HepG2 (cell line): Measurements from ENCODE around the gene GPAM. TPM values are rescaled to one million over a fixed set of nuclear protein-coding genes. Genes with fewer than 3 reads are reported as not detected.

Source experiments
- ATAC-seq: fragments of 200-7000 bp; cut with Tn5 transposase; 3 replicates; pipeline ENCODE4 v1.9.1; 2020; ENCODE audit warnings: mild to moderate bottlenecking, moderate library complexity
- BruUV-seq: library from RNA; stranded (reverse); fragments of 400-500 nt; replicated peaks from 2 replicates; lab custom pipeline; 2021; lab: Mats Ljungman, UMichigan
- CTCF ChIA-PET: fragments of 300-600 bp; formaldehyde crosslinking; extraction: SDS; loops from one replicate; lab custom pipeline; 2021; ENCODE audit warnings: low total read pairs, inconsistent platforms, low intra/inter-chr PET ratio; lab: Yijun Ruan, JAX
- POLR2A ChIA-PET: fragments of 350-600 bp; sonication (Branson Sonifier 250); formaldehyde crosslinking; loops from one replicate; lab custom pipeline; 2020; ENCODE audit warnings: antibody characterized with exemption, inconsistent platforms; lab: Yijun Ruan, JAX
- DNase-seq: peaks from one replicate; pipeline ENCODE4 v3.0.0-alpha.2; 2015; ENCODE audit warnings: low spot score
- FAIRE-seq: peaks from 3 replicates; lab custom pipeline; 2011; peaks lifted over from hg19 to GRCh38; lab: Jason Lieb, UNC
- H2AFZ ChIP-seq: one replicate; pipeline ENCODE4 v1.6.1; 2011; ENCODE audit warnings: low read length, inconsistent platforms
- H3K27ac ChIP-seq: fragments of 300-600 bp; 3 replicates; pipeline ENCODE4 v1.8.0; 2011; ENCODE audit warnings: mixed run types, mild to moderate bottlenecking, mixed read lengths, low read length, inconsistent platforms; ENCODE audit not compliant: insufficient read depth; ENCODE audit errors: extremely low read length
- H3K27me3 ChIP-seq, 2 experiments: fragments of 200-600 bp in 1 of 2; 2 replicates in 1 of 2; 3 replicates in 1 of 2; pipeline versions ENCODE4 v1.6.0 to v1.8.0; 2011; ENCODE audit warnings: low read length in 2 of 2, mild to moderate bottlenecking in 2 of 2, moderate library complexity in 2 of 2, inconsistent platforms in 1 of 2; ENCODE audit not compliant: insufficient read depth in 2 of 2, control insufficient read depth in 1 of 2
- H3K36me3 ChIP-seq, 2 experiments: fragments of 200-600 bp in 1 of 2; replicated peaks in 1 of 2; 2 replicates in 1 of 2; 3 replicates in 1 of 2; pipeline versions ENCODE4 v1.5.1 to v1.8.0; 2011; ENCODE audit warnings: low read length in 2 of 2, inconsistent platforms in 1 of 2; ENCODE audit not compliant: insufficient read depth in 2 of 2, control insufficient read depth in 1 of 2
- H3K4me1 ChIP-seq: 2 replicates; pipeline ENCODE4 v1.5.1; 2012; ENCODE audit warnings: low read length, inconsistent platforms; ENCODE audit not compliant: insufficient read depth
- H3K4me2 ChIP-seq: 2 replicates; pipeline ENCODE4 v1.6.0; 2011; ENCODE audit warnings: low read depth, low read length, inconsistent platforms
- H3K4me3 ChIP-seq, 3 experiments: fragments of 200-600 bp in 1 of 3; sonication (generic), shearing (Covaris generic) in 1 of 3; replicated peaks in 1 of 3; 2 replicates each; pipeline ENCODE4 v1.5.1; 2011 to 2016; ENCODE audit warnings: low read length in 3 of 3, inconsistent platforms in 2 of 3, low read depth in 2 of 3, mild to moderate bottlenecking in 2 of 3, control low read depth in 1 of 3, mixed read lengths in 1 of 3; ENCODE audit not compliant: insufficient read depth in 1 of 3
- H3K79me2 ChIP-seq: one replicate; pipeline ENCODE4 v1.6.1; 2011; ENCODE audit warnings: low read length, inconsistent platforms; ENCODE audit not compliant: insufficient read depth
- H3K9ac ChIP-seq: 2 replicates; pipeline ENCODE4 v1.6.0; 2011; ENCODE audit warnings: mild to moderate bottlenecking, low read depth, low read length, inconsistent platforms; ENCODE audit not compliant: insufficient read depth
- H3K9me3 ChIP-seq: 2 replicates; pipeline ENCODE4 v1.5.1; 2012; ENCODE audit warnings: mild to moderate bottlenecking, low read length
- H4K20me1 ChIP-seq: 2 replicates; pipeline ENCODE4 v1.6.0; 2011; ENCODE audit warnings: inconsistent platforms, mild to moderate bottlenecking, low read length, moderate library complexity; ENCODE audit not compliant: insufficient read depth
- AGO1 ChIP-seq: fragments of 200-400 bp; formaldehyde crosslinking; IDR thresholded peaks from 2 replicates; pipeline ENCODE4 v1.6.1; 2017; ENCODE audit warnings: mild to moderate bottlenecking, low read depth, low read length, moderate library complexity; ENCODE audit not compliant: poor library complexity, severe bottlenecking
- FOXK1 ChIP-seq: sonication (generic); formaldehyde crosslinking; IDR thresholded peaks from 2 replicates; pipeline ENCODE4 v1.4.0; 2020; ENCODE audit warnings: low read depth, missing genetic modification reagents, borderline replicate concordance
- KDM5B ChIP-seq: sonication (generic); formaldehyde crosslinking; IDR thresholded peaks from 2 replicates; pipeline ENCODE4 v1.4.0; 2020; ENCODE audit warnings: missing genetic modification reagents, mild to moderate bottlenecking, borderline replicate concordance
- NCOR1 ChIP-seq: fragments of 200-600 bp; sonication (generic); IDR thresholded peaks from 2 replicates; pipeline ENCODE4 v1.7.0; 2017; ENCODE audit warnings: antibody characterized with exemption, low read length, borderline replicate concordance
- NONO ChIP-seq, 2 experiments: fragments of 450-650 bp in 1 of 2; sonication (generic) in 1 of 2; formaldehyde crosslinking in 1 of 2; IDR thresholded peaks in 1 of 2; conservative IDR thresholded peaks in 1 of 2; 2 replicates each; pipeline versions ENCODE4 v1.6.1 to v1.8.0; 2017 to 2022; ENCODE audit warnings: mild to moderate bottlenecking in 1 of 2, missing genetic modification reagents in 1 of 2, moderate library complexity in 1 of 2
- PAF1 ChIP-seq: IDR thresholded peaks from 2 replicates; pipeline ENCODE4 v1.6.1; 2016; ENCODE audit warnings: missing genetic modification reagents, missing compliant biosample characterization
- POLR2A ChIP-seq, 2 experiments: IDR thresholded peaks; 2 replicates each; pipeline ENCODE4 v1.6.1; 2011; ENCODE audit warnings: low read depth in 2 of 2, low read length in 2 of 2, mild to moderate bottlenecking in 1 of 2, moderate library complexity in 1 of 2; ENCODE audit not compliant: insufficient read depth in 1 of 2
- POLR2AphosphoS5 ChIP-seq: IDR thresholded peaks from 2 replicates; pipeline ENCODE4 v1.6.1; 2012; ENCODE audit warnings: low read depth, low read length
- RBM22 ChIP-seq: fragments of 200-400 bp; formaldehyde crosslinking; optimal IDR thresholded peaks from 2 replicates; pipeline ENCODE3; 2017; ENCODE audit warnings: mild to moderate bottlenecking, low read length, moderate library complexity
- WGBS: methylation state at CpG from one replicate; pipeline ENCODE4 v1.1.6; 2017; ENCODE audit warnings: low lambda C conversion rate; 5-methylcytosine and 5-hydroxymethylcytosine counted together
- in situ Hi-C: cut with HindIII; loops from 2 replicates; pipeline ENCODE4 v1.10.0; 2017; ENCODE audit warnings: low pct_unique_long_range_greater_than_20kb; ENCODE audit not compliant: extremely low pct_ligation_motif_present
- intact Hi-C: fragments of 100-400 bp; cut with micrococcal nuclease; formaldehyde crosslinking; loops from one replicate; pipeline ENCODE4 v1.10.0; 2022; ENCODE audit not compliant: unreplicated experiment
- polyA plus RNA-seq, 8 experiments: library from polyadenylated mRNA; depleted of rRNA in 3 of 8; stranded (reverse) in 7 of 8; unstranded in 1 of 8; fragments of >200 nt; fragmentation: Illumina TruSeq in 4 of 8; extraction: Trizol in 4 of 8; gene quantifications; 2 replicates each; pipeline versions ENCODE4 v1.2.1 to v1.2.3, GENCODE V29; 2011 to 2016; ENCODE audit warnings: low read depth in 4 of 8, missing spikeins in 1 of 8, mixed read lengths in 1 of 8; ENCODE audit not compliant: insufficient read depth in 1 of 8
- total RNA-seq, 5 experiments: library from RNA; depleted of rRNA; stranded (reverse); fragments of >200 nt; fragmentation: Illumina TruSeq; extraction: Trizol; gene quantifications; 2 replicates each; pipeline ENCODE4 v1.2.3, GENCODE V29; 2016; ENCODE audit warnings: low read depth in 1 of 5
- TF ChIP-seq, protein P1 (sequence below): sonication (generic); formaldehyde crosslinking; conservative IDR thresholded peaks from 2 replicates; pipeline ENCODE4 v1.8.1; 2023; ENCODE audit warnings: missing genetic modification reagents

GPAM gene
- total and polyA plus RNA-seq, 2 of the 13 experiments (the other 11 are each of a cell fraction or from before 2014, with no cell fraction given), result 36.8 to 140 TPM

DNA sequence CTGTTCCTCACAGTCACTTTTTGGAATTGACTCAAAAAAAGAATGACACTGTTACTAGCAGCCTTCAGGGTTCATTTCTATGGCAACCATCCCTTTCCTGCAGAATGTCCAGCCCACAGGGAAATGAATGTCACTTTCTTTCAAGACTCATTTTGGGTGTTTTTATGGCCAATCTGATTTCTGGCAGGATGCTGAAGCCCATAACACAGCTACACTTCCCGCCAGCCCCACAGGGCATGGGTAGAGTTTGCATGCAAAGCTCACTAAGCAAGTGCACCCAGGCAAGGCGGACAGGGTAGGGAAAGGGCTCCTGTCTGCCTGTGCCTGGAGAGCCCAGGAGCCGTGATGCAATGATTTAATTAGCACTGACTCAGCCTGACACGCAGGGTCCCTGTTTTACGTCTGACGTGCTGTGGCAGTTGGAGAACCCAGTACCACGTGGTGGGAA, 26.1 kb upstream of the GPAM start:
- Histone ChIP-seq H3K4me1 (peaks cover 54% of the 10 kb centered on the region), H3K79me2 (peaks cover 43% of the 10 kb centered on the region), H3K27me3 (no peaks in the 10 kb centered on the region), H3K4me2 (no peak overlapping the region), H3K36me3 (peaks cover 22 to 70% of the 10 kb centered on the region in 2 experiments), H3K4me3 (no peak overlapping the region), H4K20me1 (no peaks in the 10 kb centered on the region), H3K27ac (no peak overlapping the region), H2AFZ (no peak overlapping the region), H3K9me3 (no peaks in the 10 kb centered on the region)
- DNase-seq, result no peak
- FAIRE-seq, result peak; percentile 47
- ATAC-seq, result peak; percentile 33
- ChIA-PET CTCF (no interaction called here), POLR2A (interaction anchor here (0.6 to 4.3 kb wide), 7 partner anchors 15 to 98 kb away, joined by 3 to 29 read pairs (median 8); no protein-coding TSS in a partner anchor)
- 98% methylated on average over 7 of the region's 7 CpGs for WGBS
- intact Hi-C loops (no loop called here), in situ Hi-C loops (no loop called here)
- BruUV-seq, result no TSS peak
- TF ChIP-seq NCOR1, result no peak
- no peak for TF ChIP-seq FOXK1 (CRISPR knock-in tag)
- no peak for TF ChIP-seq AGO1
- peak; percentile 14 for TF ChIP-seq RBM22
- no peak for TF ChIP-seq NONO (IDR thresholded peaks at IDR 0.05)
- TF ChIP-seq NONO (CRISPR knock-in tag; conservative IDR thresholded peaks at IDR 0.05), result peak; percentile 4; the same call in 1 of the 2 replicates
- TF ChIP-seq, all 625 proteins: peak for 2
- H3K9ac ChIP-seq, result no peak overlapping the region

DNA sequence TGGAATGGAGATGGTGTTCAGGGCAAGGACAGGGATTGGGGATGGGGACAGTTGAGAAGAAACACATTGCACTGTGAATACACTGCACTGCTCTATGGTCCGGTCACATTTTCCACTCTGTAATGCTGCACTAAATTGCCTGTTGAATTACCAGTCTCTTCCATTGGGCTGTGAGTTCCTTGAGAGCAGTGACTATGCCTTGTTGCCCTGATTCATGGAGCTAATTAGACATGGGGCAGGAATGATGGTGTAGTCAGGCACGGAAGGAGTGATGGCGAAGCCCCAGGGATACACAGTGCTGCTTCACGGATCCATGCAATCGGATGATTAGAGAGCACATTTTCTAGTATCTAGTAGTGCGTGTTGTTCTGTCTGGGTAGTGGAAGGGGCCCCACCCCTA, 25.4 kb upstream of the GPAM start:
- ATAC-seq (peak; percentile 41), FAIRE-seq (no peak), DNase-seq (no peak)
- ChIA-PET POLR2A (interaction anchor here (0.6 to 4.3 kb wide), 6 partner anchors 15 to 99 kb away, joined by 3 to 29 read pairs (median 8); no protein-coding TSS in a partner anchor), CTCF (no interaction called here)
- no peaks in the 10 kb centered on the region for H3K9me3 ChIP-seq
- H3K4me1 ChIP-seq, result peaks cover 52% of the 10 kb centered on the region
- in situ Hi-C loops, result no loop called here
- H3K9ac ChIP-seq, result no peak overlapping the region
- intact Hi-C loops, result no loop called here
- H3K27ac ChIP-seq, result no peak overlapping the region
- H3K4me3 ChIP-seq, result no peak overlapping the region
- TF ChIP-seq RBM22 (peak; percentile 96), POLR2A (IDR thresholded peaks at IDR 0.05; ENCODE audit: insufficient read depth in 1 of 2, low read depth in 2 of 2, low read length in 2 of 2) (peak in 1 of 2 experiments; percentile 12; a peak in 2 of 4 replicates), KDM5B (CRISPR knock-in tag) (no peak), POLR2AphosphoS5 (0 out of 2 replicates have a peak, but pooled peaks have one; percentile 27), PAF1 (peak; percentile 56; the same call in 1 of the 2 replicates)
- TF ChIP-seq, protein P1, sequence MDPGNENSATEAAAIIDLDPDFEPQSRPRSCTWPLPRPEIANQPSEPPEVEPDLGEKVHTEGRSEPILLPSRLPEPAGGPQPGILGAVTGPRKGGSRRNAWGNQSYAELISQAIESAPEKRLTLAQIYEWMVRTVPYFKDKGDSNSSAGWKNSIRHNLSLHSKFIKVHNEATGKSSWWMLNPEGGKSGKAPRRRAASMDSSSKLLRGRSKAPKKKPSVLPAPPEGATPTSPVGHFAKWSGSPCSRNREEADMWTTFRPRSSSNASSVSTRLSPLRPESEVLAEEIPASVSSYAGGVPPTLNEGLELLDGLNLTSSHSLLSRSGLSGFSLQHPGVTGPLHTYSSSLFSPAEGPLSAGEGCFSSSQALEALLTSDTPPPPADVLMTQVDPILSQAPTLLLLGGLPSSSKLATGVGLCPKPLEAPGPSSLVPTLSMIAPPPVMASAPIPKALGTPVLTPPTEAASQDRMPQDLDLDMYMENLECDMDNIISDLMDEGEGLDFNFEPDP (CRISPR knock-in tag), result 0 out of 2 replicates have a peak, but pooled peaks have one; percentile 33
- BruUV-seq, result no TSS peak
- no peak overlapping the region for H3K4me2 ChIP-seq
- no peak overlapping the region for H2AFZ ChIP-seq
- peaks cover 42% of the 10 kb centered on the region for H3K79me2 ChIP-seq
- H3K27me3 ChIP-seq, result no peaks in the 10 kb centered on the region
- H3K36me3 ChIP-seq, result peaks cover 20 to 68% of the 10 kb centered on the region in 2 experiments
- 97% methylated on average over 6 of the region's 6 CpGs for WGBS
- no peaks in the 10 kb centered on the region for H4K20me1 ChIP-seq
